Activated naive CD4-positive, alpha-beta T cell treated with anti-CD3 and anti-CD28 coated beads, Interleukin-2, amount 10 ng/mL, durations not matched to agents 7 days and 5 days (primary cell): ENCODE data around the gene SLC35D2.
"Not testable (repeated sequence)": the region's sequence is repeated elsewhere in the genome, so short reads cannot be mapped to it uniquely, and the experiment has no call there.

Source experiments
- CTCF ChIA-PET: fragments of 350-600 bp; sonication (Branson Sonifier 250); formaldehyde crosslinking; loops from one replicate; lab custom pipeline; 2021; ENCODE audit warnings: antibody characterized with exemption; lab: Charles Lee
- DNase-seq: peaks from one replicate; pipeline ENCODE4 v3.0.0-alpha.2; 2020
- H3K27ac Mint-ChIP-seq: one replicate; pipeline ENCODE4 v1.8.0; 2021; ENCODE audit warnings: mild to moderate bottlenecking, moderate library complexity, mixed read lengths
- H3K27me3 Mint-ChIP-seq: one replicate; pipeline ENCODE4 v1.8.0; 2021; ENCODE audit warnings: mild to moderate bottlenecking, mixed read lengths
- H3K36me3 Mint-ChIP-seq: one replicate; pipeline ENCODE4 v1.8.0; 2021; ENCODE audit warnings: mixed read lengths
- H3K4me1 Mint-ChIP-seq: one replicate; pipeline ENCODE4 v1.8.0; 2021; ENCODE audit warnings: mixed read lengths
- H3K4me3 Mint-ChIP-seq: one replicate; pipeline ENCODE4 v1.8.0; 2021; ENCODE audit warnings: mild to moderate bottlenecking, moderate library complexity, mixed read lengths
- H3K9me3 Mint-ChIP-seq: one replicate; pipeline ENCODE4 v1.8.0; 2021; ENCODE audit warnings: mixed read lengths

Gene SLC35D2

DNA sequence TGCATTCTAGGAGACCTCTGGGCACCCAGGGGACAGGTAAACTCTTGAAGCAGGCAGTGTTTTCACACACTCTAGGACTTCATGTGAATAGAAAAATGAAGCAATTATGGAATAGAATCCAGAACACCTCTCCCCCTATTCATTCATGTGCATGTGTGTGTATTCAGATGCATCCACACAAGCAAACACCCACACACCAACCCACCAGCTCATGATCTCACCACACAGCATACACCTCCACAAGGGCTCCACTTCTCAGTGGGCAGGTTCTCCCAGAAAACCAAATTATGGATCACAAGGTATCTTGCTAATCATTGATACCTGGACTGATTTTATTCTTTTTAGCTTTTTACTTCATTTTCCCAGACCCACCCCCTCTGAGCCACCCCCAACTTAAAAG lies 60.3 kb downstream of the SLC35D2 start:
- peaks cover 4% of the 10 kb centered on the region for H3K27me3 Mint-ChIP-seq
- H3K27ac Mint-ChIP-seq = no peak overlapping the region
- no peaks in the 10 kb centered on the region for H3K4me1 Mint-ChIP-seq
- no peaks in the 10 kb centered on the region for H3K36me3 Mint-ChIP-seq
- CTCF ChIA-PET = interaction anchor here (1.1 kb wide), 1 partner anchor 91 kb away, joined by 4 read pairs; no protein-coding TSS in a partner anchor
- DNase-seq = no peak
- no peak overlapping the region for H3K4me3 Mint-ChIP-seq
- H3K9me3 Mint-ChIP-seq = no peaks in the 10 kb centered on the region

DNA sequence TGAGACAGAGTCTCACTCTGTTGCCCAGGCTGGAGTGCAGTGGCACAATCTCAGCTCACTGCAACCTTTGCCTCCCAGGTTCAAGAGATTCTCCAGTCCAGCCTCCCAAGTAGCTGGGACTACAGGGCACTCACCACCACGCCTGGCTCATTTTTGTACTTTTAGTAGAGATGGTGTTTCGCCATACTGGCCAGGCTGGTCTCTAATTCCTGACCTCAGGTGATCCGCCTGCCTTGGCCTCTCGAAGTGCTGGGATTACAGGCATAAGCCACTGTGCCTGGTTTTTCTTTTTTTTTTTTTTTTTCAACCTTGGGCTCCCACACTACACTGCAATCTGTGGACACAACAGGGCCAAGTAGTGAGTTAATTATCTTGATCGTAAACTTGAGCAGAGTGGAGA lies 60.8 kb downstream of the SLC35D2 start:
- not testable (repeated sequence) for H3K27ac Mint-ChIP-seq, H3K36me3 Mint-ChIP-seq, H3K27me3 Mint-ChIP-seq, H3K4me1 Mint-ChIP-seq, H3K9me3 Mint-ChIP-seq, DNase-seq, H3K4me3 Mint-ChIP-seq
- CTCF ChIA-PET = interaction anchor here (1.1 kb wide), 1 partner anchor 90 kb away, joined by 4 read pairs; no protein-coding TSS in a partner anchor

DNA sequence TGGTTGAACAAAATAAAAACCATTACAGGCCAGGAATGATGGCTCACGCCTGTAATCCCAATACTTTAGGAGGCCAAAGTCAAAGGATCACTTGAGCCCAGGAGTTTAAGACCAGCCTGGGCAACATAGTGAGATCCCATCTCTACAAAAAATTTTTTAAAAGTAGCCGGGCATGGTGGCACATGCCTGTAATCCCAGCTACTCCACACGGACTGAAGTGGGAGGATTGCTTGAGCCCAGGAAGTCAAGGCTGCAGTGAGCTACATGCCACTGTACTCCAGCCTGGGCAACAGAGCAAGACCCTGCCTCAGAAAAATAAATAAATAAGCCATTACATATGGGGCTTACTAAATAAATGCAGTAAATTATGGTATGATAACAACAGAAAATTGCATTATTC lies 61.3 kb downstream of the SLC35D2 start:
- CTCF ChIA-PET, H3K27ac Mint-ChIP-seq, H3K4me1 Mint-ChIP-seq, H3K27me3 Mint-ChIP-seq, H3K36me3 Mint-ChIP-seq, DNase-seq, H3K9me3 Mint-ChIP-seq, H3K4me3 Mint-ChIP-seq: not testable (repeated sequence)

DNA sequence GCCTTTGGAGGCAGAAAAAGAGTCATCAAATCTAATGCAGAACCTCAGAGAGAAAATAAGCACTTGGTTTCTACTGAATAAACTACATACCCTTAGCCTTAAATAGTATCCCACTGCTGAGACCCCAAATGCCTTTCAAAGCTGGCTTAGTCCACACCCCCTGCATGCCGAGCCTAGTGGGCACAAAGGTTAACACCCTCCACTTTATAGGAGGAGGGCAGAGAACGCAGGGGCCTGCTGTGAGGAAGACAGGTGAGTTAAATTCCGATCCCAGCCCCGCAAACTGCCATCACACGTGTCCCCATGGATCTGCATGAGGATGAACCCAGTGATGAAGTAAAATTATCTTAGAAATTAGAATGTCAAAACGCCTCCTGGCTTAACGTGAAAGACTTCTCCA lies 62.0 kb downstream of the SLC35D2 start:
- no peaks in the 10 kb centered on the region for H3K9me3 Mint-ChIP-seq
- no peaks in the 10 kb centered on the region for H3K4me1 Mint-ChIP-seq
- CTCF ChIA-PET = no interaction called here
- DNase-seq = no peak
- no peak overlapping the region for H3K4me3 Mint-ChIP-seq
- H3K36me3 Mint-ChIP-seq = no peaks in the 10 kb centered on the region
- peaks cover 4% of the 10 kb centered on the region for H3K27me3 Mint-ChIP-seq
- H3K27ac Mint-ChIP-seq = no peak overlapping the region

DNA sequence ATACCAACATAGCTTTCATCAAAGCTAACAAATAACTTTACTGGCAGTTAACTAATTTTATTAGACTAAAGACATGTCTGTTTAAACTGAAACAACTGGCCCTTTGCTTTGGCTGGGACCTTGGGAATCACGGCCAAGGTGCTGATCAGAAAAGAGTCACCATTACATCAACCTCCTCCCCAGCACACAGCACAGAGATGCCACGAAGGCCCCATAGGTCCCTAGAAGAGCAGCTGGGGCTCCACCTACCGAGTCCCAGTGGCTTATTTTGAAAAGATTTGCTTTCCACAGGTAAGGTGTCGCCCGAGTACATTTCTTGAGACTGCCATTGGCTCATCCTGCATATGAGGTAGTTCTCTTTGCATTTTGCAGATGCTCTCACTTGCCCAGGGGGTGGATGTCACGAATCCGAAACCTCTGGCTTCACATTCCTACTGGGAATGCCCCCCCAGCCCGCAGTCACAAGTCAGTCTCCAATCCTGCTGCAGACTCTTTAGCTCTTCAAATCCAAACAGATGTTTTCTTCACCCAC lies 62.7 kb downstream of the SLC35D2 start:
- Mint-ChIP-seq H3K4me1 (no peaks in the 10 kb centered on the region), H3K9me3 (no peaks in the 10 kb centered on the region), H3K36me3 (no peaks in the 10 kb centered on the region), H3K27ac (no peak overlapping the region), H3K27me3 (peaks cover 4% of the 10 kb centered on the region), H3K4me3 (no peak overlapping the region)
- CTCF ChIA-PET = interaction anchor here (0.8 to 1.1 kb wide), 2 partner anchors 63 to 89 kb away, joined by 3 read pairs; partner anchors contain the start of gene SLC35D2
- DNase-seq = no peak

DNA sequence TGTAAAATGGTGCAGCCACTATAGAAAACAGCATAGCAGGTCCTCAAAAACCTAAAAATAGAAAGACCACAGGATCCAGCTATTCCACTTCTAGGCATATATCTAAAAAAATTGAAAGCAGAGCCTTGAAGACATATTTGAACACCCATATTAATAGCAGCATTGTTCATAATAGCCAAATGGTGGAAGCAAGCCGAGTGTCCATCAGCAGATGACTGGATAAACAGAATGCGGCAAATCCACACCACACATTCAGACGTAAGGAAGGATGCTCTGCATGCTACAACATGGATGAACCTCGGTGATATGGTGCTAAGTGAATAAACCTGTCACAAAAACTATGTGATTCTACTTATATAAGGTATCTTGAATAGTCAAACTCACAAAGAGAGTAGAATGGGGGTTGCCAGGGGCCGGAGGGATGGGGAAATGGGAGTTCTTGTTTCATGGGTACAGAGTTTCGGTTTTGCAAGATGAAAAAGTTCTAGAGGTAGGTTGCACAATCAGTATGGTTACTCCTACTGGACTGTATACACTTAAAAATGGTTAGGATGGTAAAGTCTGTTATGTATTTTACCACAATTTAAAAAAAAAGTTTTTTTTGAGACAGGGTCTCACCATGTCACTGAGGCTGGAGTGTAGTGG lies 64.5 kb downstream of the SLC35D2 start:
- H3K27me3 Mint-ChIP-seq = peaks cover 4% of the 10 kb centered on the region
- no peak for DNase-seq
- CTCF ChIA-PET = no interaction called here
- H3K9me3 Mint-ChIP-seq = peaks cover 5% of the 10 kb centered on the region
- H3K27ac Mint-ChIP-seq = no peak overlapping the region
- H3K4me1 Mint-ChIP-seq = no peaks in the 10 kb centered on the region
- H3K36me3 Mint-ChIP-seq = no peaks in the 10 kb centered on the region
- H3K4me3 Mint-ChIP-seq = no peak overlapping the region

DNA sequence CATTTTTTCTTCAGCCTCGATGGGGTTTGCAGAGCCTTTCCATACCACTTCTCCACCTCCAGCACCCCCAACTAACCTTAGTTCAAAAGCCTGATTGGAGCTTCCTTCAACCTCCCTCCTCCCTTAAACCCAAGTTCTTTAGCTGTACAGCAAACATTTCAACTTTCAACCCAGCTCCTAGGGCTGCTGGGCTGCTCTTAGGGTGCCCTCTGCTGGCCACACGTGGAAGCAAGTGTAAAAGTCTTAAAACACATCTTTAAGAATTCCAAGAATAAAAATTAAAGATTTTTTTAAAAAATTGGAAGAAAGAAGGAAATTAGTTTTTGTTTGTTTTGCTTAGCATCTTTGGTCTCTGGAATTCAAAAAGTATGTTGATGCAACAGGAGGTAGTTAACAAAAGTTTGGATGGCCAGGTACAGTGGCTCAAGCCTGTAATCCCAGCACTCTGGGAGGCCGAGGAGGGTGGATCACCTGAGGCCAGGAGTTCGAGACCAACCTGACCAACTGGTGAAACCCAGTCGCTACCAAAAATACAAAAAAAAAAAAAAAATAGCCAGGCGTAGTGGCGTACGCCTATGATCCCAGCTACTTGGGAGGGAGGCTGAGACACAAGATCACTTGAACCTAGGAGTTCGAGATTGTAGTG lies 66.1 kb downstream of the SLC35D2 start:
- Mint-ChIP-seq H3K4me3 (no peak overlapping the region), H3K36me3 (no peaks in the 10 kb centered on the region), H3K27me3 (peaks cover 4% of the 10 kb centered on the region), H3K27ac (no peak overlapping the region), H3K9me3 (peaks cover 13% of the 10 kb centered on the region), H3K4me1 (no peaks in the 10 kb centered on the region)
- peak; percentile 59 for DNase-seq
- CTCF ChIA-PET = interaction anchor here (0.7 to 2.5 kb wide), 15 partner anchors 9 to 652 kb away, joined by 3 to 21 read pairs (median 4); no protein-coding TSS in a partner anchor

DNA sequence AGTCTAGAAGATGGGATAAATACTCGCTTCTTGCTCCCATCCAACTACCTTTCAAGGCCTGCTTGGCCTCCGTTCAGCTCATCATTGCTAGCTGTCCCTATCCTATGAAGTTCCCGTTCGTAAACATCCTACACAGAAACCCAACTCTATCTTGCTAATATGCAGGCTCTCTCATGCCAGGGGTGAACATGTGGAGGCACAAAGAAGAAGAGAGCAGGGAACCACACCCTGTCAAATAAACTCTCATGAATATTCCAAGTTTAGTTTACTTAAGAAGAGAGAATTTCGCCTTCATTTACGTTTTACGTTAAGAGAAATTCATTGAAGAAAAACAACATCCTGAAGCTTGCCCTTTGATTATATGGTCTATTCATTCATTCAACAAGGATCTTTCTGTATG lies 73.7 kb downstream of the SLC35D2 start:
- no peak overlapping the region for H3K27ac Mint-ChIP-seq
- H3K9me3 Mint-ChIP-seq = peaks cover 16% of the 10 kb centered on the region
- H3K27me3 Mint-ChIP-seq = peaks cover 5% of the 10 kb centered on the region
- H3K4me3 Mint-ChIP-seq = no peak overlapping the region
- H3K4me1 Mint-ChIP-seq = no peaks in the 10 kb centered on the region
- no peaks in the 10 kb centered on the region for H3K36me3 Mint-ChIP-seq
- CTCF ChIA-PET = interaction anchor here (1.4 kb wide), 1 partner anchor 18 kb away, joined by 3 read pairs; no protein-coding TSS in a partner anchor
- no peak for DNase-seq

DNA sequence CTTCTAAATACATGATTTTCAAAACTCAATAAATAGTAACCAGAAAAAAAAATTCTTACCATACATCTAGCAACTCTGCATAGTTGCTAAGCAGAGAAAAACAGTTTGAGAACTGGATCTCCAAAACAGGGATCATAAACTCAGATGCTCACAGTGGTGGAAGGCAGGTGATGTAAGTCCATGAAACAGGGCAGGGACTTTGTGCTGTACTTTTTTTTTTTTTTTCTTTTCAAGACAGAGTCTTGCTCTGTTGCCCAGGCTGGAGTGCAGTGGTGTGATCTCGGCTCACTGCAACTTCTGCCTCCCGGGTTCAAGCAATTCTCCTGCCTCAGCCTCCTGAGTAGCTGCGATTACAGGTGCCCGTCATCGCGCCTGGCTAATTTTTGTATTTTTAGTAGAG lies 76.6 kb downstream of the SLC35D2 start:
- H3K4me3 Mint-ChIP-seq, H3K27ac Mint-ChIP-seq, H3K9me3 Mint-ChIP-seq, H3K4me1 Mint-ChIP-seq, H3K36me3 Mint-ChIP-seq, DNase-seq, H3K27me3 Mint-ChIP-seq: not testable (repeated sequence)
- CTCF ChIA-PET = interaction anchor here (1.0 kb wide), 1 partner anchor 21 kb away, joined by 3 read pairs; no protein-coding TSS in a partner anchor

DNA sequence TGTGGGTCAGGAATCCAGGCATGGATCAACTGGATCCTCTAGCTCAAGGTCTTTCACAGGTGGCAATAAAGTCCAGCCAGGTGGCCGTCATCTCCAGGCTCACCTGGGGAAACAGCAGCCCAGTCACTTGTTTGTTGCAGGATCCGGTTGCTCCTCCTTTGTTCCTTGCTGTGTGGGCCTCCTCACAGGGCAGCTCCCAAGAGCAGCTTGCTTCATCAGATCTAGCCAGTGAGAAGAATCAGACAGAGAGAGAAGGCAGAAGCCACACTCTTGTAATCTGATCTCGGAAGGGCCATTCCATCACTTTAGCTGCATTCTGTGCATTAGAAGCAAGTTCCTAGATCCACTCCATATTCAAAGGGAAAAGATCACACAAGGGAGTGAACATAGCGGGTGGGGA lies 78.3 kb downstream of the SLC35D2 start:
- Mint-ChIP-seq H3K27ac (no peak overlapping the region), H3K4me1 (no peaks in the 10 kb centered on the region), H3K27me3 (peaks cover 9% of the 10 kb centered on the region), H3K9me3 (no peaks in the 10 kb centered on the region), H3K4me3 (no peak overlapping the region), H3K36me3 (no peaks in the 10 kb centered on the region)
- no peak for DNase-seq
- CTCF ChIA-PET = interaction anchor here (0.6 kb wide), 1 partner anchor 707 kb away, joined by 3 read pairs; no protein-coding TSS in a partner anchor

DNA sequence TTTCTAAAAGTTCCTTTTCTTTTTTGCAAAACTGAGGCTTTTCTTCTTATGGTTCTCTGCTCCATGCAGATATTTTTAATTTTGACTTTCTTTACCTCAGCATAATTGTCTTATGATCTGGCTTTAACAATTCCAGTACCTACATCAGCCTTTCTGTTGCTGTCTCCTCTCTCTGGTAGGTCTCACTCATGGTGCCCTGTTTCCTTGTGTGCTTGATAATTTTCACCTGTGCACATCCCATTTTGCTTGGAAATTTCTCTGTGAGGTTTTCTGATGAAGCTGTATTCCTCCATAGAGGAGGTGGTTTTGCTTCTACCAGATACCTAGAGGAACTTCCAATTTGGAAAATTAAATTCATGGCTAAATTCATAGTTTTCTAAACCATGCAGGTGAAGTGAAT lies 79.3 kb downstream of the SLC35D2 start:
- H3K4me3 Mint-ChIP-seq = no peak overlapping the region

DNA sequence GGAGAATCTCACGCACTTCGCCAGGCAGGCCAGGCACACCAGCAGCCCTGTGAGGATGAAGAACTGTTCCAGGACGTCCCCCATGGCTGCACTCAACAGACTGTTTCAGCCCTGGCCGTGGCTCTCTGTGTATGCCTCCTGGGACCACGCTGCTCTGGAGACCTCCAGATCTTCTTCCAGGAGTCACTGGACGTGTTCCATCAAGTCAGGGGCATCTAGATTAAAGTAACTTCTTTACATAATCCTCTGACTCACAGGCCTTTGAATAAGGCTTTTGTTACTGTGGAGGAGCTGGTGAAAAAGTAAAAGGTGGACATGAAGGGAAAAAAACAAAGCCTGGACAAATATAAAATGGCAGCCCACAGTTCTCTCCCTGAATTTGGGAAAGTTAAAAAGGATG lies 81.5 kb downstream of the SLC35D2 start, which contains the start of gene HSD17B3:
HSD17B3 (minus strand) TSS at position 156 of the 400 bp plus-strand sequence; CDS start at position 84, 72 bp downstream.
- CTCF ChIA-PET = no interaction called here
- DNase-seq = no peak
- H3K36me3 Mint-ChIP-seq = no peaks in the 10 kb centered on the region
- no peaks in the 10 kb centered on the region for H3K9me3 Mint-ChIP-seq
- no peaks in the 10 kb centered on the region for H3K4me1 Mint-ChIP-seq
- no peak within 1 kb of the TSS for H3K27ac Mint-ChIP-seq
- no peak within 1 kb of the TSS for H3K4me3 Mint-ChIP-seq
- peaks cover 9% of the 10 kb centered on the region for H3K27me3 Mint-ChIP-seq

More for the DNA sequence above, 79.3 kb downstream of the SLC35D2 start:
- DNase-seq = no peak
- H3K27ac Mint-ChIP-seq = no peak overlapping the region
- H3K9me3 Mint-ChIP-seq = no peaks in the 10 kb centered on the region
- H3K36me3 Mint-ChIP-seq = no peaks in the 10 kb centered on the region
- no peaks in the 10 kb centered on the region for H3K4me1 Mint-ChIP-seq
- H3K27me3 Mint-ChIP-seq = peaks cover 9% of the 10 kb centered on the region
- CTCF ChIA-PET = no interaction called here

DNA sequence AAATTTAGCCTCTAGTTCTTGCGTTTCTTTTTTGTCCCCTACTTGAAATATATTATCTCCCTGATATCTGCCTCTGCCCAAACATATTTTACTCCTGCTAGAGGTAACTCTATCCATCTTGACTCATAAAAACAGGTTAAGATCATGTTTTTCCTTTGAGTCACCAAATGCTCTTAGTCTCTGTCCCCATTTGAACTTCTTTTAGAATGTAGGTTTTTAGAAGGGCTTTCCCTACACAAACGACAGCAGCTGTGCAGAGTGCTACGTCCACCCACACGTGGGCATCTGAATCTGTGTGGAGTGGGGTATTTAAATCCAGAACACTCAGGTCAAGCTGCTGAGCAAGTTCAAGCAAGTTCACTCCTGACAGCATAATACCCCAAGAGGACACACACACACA lies 83.7 kb downstream of the SLC35D2 start:
- H3K27me3 Mint-ChIP-seq = peaks cover 4% of the 10 kb centered on the region
- CTCF ChIA-PET = no interaction called here
- DNase-seq = no peak
- no peaks in the 10 kb centered on the region for H3K9me3 Mint-ChIP-seq
- H3K27ac Mint-ChIP-seq = no peak overlapping the region
- H3K36me3 Mint-ChIP-seq = no peaks in the 10 kb centered on the region
- H3K4me3 Mint-ChIP-seq = no peak overlapping the region
- no peaks in the 10 kb centered on the region for H3K4me1 Mint-ChIP-seq

DNA sequence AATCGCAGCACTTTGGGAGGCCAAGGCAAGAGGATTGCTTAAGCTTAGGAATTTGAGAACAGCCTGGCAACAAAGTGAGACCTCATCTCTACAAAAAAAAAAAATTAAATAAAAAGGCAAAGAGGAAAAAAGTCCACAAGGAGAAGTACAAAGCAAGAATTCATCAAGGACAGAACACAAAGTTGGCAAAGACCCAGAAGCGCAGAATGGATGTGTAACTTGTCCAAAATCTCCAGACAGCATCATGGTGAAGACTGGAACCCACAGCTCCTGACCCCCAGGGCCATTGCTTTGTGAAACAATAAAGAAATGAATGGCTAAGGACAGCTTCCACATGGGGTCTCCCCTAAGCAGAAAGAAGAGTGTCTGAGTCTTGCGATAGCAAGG lies 89.4 kb downstream of the SLC35D2 start:
- H3K27me3 Mint-ChIP-seq = peaks cover 4% of the 10 kb centered on the region
- no peaks in the 10 kb centered on the region for H3K4me1 Mint-ChIP-seq
- no peaks in the 10 kb centered on the region for H3K36me3 Mint-ChIP-seq
- H3K9me3 Mint-ChIP-seq = no peaks in the 10 kb centered on the region
- no peak overlapping the region for H3K4me3 Mint-ChIP-seq
- CTCF ChIA-PET = no interaction called here
- no peak overlapping the region for H3K27ac Mint-ChIP-seq
- DNase-seq = no peak
